HG02642 (cell line): ENCODE results near the gene DDAH1.

Experiments
- ATAC-seq: cut with Tn5 transposase; IDR thresholded peaks from one replicate; pipeline ENCODE4 v1.9.1; 2021; ENCODE audit warnings: mild to moderate bottlenecking; ENCODE audit not compliant: unreplicated experiment, poor library complexity

Gene DDAH1

DNA sequence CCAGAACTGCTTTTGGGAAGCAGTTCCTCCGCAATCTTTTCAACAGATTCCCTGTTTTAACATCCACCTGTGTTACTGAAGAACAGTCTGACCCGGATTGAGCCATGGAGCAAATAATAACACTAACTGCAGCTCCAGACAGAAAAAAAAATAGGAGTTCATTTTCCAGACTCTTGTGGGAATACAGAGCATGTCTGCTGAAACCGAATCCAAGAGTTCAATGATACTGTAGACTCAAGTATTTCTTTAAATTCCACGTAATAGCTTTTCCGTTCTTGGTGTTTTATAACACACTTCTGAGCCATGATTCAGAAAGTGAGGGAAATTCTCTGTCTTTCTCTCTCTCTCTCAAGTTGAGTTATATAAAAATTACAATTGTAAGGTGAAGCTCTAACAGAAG is 60.6 kb downstream of the DDAH1 start:
- no peak for ATAC-seq

DNA sequence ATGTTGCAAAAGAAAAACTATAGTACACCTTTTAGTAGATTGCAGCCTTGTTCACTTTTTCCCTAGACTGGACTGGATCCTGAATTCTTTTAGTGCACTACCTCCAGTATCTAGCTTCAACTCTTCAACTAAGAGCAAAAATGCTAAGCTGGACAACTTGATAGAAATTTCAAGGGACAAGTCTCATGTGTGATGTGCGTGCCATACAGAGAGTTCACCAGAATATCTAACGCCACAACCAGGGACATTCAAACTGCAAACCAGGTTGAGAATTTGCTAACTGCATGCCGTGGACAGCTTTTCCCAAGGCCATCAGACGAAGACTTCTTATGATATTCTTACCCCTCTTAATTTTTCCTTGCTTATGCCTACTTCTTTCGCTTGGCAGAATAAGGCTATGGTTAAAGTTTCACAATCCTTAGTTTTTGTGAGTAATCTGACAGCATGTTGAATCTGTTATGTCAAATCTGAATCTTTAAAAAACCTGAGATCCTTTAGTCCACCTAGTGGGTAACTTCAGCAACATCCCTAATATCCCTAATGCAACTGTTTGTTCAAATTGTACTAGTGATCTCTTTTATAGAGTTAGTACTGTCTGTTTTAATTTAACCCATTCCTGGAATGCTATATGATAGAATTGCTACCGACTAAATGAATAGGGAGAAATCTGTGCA is 66.4 kb downstream of the DDAH1 start:
- no peak for ATAC-seq

DNA sequence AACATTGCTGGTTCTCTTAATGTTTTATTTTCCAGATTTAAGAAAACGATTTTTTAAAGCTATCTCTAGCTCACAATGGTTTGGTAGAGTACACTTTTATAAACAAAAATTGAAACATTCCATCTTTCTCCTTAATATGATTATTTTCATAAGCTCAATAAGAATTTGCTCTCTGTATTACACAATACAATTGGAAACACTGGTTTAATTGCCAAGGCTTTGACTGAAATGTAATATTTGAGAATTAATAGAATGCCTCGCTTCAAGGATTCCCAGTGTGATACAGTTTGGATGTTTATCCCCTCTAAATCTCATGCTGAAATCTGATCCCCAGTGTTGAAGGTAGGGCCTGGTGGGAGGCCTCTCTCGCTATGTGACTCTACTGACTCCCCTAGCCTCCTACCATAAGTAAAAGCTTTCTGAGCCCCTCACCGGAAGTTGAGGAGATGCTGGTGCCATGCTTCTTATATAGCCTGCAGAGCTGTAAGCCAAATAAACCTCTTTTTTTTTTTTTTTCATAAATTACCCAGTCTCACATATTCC is 67.4 kb downstream of the DDAH1 start:
- ATAC-seq: no peak

DNA sequence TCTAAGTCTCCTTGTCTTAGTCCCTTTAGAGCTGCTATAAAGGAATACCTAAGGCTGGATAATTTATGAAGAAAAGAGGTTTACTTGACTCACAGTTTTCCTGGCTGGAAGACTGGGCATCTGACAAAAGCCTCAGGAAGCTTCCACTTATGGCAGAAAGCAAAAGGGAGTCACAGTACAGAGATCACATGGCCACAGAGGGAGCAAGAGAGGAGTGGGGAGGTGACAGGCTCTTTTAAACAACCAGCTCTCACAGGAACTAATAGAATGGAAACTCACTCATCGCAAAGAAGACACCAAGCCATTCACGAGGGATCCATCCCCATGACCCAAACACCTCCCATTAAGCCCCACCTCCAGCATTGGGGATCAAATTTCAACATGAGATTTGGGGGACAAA is 68.8 kb downstream of the DDAH1 start:
- no peak for ATAC-seq

DNA sequence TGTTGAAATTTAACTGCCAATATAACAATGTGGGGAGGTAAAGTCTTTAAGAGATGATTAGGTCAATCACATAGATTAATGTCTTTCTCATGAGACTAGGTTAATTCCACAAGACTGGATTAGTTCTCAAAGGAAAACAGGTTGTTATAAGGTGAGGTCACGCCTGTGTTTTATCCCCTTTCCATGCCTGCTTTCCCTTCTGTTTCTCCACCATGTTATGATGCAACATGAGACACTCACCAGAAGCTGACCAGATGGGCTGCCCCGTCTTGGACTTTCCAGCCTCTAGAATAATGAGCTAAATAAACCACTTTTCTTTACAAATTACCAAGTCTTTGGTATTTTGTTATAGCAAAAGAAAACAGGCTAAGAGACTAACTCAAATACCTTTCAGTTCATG is 70.8 kb downstream of the DDAH1 start:
- no peak for ATAC-seq

DNA sequence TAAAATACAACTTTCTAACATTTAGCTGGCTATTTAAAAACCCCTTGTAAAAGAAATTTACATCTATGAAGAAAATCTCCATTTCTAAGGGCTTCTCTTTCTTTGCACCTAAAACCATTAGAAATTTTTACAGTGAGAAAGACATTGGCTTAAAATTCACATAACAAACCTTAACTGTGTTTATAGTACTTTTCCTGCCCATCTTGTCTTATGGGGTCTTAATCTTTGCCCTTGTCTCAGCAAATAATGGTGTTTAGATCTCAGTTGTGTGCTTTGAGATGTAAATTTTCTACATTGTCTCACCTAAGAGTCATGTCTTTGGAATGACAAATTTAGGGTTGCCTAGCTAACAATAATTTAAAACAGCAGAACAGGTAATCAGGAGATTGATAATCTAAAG is 71.5 kb downstream of the DDAH1 start:
- no peak for ATAC-seq

DNA sequence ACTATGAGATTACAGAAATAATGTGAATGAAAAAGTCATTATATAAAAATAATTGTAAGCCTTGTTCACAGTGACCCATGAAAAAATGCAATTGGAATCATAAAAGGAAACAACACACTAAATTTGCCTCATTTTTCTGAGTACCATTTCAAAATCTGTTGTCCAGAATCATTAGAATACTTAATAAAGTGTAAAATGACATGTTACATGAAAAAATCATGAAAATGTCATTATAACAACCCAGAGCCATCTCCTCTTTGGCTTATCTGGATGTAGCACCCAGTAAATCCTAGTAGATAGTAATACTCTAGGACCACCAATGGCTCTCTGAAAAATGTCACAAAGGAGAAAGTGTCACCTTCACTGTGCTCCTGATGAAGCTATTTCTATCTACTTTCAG is 76.5 kb downstream of the DDAH1 start:
- no peak for ATAC-seq

DNA sequence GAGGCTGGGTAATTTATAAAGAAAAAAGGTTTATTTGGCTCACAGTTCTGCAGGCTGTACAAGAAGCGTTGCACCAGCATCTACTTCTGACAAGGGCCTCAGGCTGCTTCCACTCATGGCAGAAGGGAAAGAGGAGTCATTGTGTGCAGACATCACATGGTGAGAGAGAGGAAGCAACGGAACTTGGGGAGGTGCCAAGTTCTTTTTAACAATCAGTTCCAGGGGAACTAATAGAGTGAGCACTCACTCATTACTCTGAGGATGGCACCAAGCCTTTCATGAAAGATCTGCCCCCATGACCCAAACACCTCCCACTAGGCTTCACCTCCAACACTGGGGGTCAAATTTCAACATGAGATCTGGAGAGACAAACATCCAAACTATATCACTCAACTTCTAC is 77.2 kb downstream of the DDAH1 start:
- no peak for ATAC-seq

DNA sequence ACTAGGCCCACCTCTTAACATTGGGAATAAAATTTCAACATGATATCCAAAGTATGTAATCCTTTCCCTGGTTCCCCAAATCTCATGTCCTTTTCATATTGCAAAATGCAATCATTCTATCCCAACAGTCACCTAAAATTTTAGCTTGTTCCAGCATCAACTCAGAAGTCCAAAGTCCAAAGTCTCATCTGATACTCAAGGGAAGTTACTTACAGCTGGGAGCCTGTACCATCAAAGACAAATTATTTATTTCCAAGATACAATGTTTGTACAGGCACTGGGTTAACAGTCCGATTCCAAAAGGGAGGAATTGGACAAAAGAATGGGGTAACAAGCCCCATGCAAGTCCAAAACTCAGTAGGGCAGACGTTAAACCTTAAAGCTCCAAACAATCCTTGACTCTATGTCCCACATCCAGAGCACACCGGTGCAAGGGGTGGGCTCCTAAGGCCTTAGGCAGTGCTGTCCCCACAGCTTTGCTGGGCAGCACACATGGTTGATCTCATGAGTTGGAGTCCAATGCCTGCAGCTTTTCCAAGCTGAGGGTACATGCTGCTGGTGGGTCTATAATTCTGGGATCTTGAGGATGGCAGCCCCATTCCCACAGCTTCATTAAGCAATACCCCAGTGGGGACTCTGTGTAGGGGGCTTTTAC is 78.8 kb downstream of the DDAH1 start:
- ATAC-seq: no peak

DNA sequence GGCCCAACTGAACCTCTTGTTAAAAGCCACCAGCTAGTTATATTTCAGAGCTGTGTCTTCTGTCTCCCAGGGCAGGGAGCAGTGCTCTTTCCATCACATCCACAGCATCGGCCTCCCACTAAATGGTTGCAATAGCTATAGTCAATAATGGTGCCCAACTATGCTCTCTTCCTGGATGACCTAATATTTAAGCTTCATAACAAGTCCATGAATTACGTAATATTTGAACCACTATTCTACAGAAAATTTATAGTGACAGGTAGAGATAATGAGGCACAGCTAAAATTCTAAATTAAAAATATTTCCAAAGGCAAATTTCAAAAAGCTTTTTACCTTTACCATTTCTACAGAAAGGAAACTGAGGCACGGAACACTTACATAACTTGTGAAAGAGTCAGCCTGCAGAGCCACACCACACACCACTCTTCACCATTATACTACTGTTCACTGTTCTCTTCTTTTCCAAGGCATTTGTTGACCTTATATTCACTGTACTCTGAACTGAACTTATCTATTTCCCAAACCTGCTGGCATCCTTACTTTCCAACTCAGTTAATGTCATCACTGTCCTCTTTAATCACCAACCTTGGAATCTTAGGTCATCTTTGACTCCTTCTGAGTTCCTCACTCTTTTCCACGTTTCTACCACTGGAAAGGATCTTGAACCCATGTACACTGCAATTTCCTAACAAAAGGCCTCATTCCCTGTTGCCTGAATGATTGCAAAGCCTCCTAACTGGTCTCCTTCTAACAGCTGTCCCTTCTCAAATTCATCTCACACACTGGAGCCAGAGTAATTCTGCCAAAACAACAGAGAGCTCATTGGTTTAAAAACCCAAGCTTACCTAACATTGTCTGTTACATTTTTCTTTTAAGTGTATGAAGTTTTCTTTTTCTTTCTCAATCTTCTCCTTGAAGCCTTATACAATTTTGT is 85.5 kb downstream of the DDAH1 start:
- no peak for ATAC-seq

DNA sequence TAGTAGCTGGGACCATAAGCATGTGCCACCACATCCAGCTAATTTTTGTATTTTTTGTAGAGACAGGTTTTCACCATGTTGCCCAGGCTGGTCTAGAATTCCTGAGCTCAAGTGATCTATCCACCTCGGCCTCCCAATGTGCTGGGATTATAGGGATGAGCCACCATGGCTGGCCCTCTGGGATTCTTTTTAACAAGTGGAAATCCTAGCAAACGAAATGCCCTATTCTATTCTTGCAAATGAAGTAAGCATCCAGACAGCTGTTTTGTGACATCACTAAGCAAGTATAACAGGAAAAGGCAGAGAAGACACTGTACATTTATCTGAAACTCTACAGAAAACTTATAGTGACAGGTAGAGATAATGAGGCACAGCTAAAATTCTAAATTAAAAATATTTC is 86.4 kb downstream of the DDAH1 start:
- no peak for ATAC-seq

DNA sequence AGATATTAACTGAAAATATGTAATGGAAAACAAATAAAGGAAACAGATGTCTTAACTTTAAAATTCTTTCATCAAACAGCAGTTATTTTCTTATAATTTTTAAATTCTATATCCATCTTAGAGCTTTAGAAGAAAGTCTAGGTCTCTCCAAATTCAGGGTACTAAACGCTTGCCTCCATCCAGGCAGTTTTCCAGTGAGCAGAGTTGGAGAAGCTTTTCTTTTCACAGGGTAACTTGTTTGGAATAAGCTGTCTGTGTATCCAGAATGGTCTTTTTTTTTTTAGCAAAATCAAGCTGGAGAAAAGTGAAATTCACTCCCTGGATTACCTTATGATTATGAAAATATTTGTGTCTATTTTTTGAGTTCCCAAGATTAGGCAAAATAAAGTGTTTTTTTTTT is 88.6 kb downstream of the DDAH1 start:
- ATAC-seq: no peak

DNA sequence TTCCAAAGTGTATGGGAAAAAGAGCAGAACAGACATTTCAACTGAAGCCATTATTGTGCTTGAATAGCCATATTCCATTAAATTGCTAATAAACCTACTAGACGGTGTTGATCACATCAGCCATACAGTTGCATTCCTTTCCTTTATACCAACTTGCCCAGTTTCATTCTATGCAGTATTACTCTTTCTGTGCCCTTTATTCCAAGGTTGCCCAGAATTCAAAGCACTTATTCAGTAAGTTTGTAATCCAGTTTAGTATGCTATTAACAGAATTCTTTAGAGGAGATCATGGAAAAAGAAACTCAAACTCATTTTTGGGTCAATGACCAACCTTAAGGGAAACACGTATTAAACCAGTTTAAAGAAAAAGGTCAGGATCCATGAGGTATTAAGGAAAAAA is 89.5 kb downstream of the DDAH1 start:
- ATAC-seq: no peak

DNA sequence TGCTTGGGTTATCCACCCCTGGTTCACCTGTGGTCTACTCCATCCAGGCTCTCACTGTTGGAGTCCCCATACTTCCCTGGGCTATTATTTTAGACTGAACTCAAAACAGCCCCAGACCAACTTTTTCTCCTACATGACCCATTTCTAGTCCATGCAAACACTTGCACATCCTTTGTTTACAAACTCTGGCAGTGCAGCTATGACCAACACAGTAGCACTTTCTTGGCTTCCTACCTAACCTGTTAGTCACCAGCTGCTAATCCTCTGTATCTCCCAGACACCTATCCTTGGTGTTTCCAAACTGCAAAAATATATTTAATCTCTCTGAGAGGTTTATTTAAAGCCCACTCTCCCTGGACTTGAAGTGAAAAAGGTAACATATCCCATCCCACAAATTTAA is 90.8 kb downstream of the DDAH1 start:
- ATAC-seq: no peak

DNA sequence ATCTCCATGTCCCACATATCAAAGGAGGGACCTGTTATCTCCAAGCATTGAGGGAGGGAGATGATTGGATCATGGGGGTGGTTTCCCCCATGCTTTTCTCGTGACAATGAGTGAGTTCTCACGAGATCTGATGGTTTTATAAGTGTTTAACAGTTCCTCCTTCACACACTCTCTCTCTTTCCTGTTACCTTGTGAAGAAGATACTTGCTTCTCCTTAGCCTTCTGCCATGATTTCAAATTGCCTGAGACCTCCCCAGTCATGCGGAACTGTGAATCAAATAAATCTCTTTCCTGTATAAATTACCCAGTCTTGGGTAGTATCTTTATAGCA is 91.6 kb downstream of the DDAH1 start:
- ATAC-seq: no peak

DNA sequence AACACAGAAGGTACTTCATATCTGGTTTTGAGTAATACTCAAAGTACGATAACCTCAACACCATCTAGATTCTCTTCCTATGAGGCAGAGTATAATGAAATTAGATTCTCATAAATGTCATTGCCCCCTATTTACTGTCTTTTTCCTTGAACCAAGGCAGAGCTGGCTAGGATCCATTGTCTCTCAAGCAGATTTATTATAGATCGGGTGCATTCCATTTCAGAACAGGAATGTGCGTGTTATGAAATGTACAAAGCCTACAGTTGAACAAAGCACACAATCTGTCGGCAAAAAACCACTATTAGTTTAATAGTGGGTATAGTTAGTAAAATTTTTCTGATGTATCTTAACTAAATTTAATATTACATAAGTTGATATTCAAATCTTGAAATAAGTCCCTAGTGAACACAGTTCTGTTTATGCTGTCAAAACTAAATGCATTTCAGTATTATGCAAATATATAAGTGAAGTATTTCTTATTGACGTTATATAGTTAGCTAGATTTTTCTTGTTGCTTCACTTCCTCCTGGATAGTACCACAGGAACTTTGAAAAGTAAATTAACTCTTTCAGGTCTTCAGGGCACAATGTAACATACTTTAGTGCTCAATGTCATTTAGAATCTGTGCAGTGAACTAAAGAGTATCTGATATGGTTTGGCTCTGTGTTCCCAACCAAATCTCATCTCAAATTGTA is 92.1 kb downstream of the DDAH1 start:
- ATAC-seq: no peak

DNA sequence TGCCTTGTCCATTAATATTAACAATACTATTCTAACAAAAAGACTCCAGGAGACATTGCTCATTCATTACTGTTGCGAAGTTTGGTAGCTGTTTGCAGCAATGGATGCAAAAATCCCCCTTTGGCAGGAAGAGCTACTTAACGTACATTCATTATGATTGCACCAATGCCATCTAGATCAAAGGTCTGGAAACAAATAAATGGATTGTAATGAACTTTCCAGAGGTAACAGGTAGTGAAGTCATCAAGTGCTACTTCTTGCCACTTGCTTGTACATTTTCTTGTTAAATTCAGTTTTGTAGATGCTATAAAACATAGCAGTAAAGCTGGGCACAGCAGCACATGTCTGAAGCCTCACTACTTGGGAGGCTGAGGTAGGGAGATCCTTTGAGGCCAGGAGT is 93.9 kb downstream of the DDAH1 start:
- ATAC-seq: no peak

DNA sequence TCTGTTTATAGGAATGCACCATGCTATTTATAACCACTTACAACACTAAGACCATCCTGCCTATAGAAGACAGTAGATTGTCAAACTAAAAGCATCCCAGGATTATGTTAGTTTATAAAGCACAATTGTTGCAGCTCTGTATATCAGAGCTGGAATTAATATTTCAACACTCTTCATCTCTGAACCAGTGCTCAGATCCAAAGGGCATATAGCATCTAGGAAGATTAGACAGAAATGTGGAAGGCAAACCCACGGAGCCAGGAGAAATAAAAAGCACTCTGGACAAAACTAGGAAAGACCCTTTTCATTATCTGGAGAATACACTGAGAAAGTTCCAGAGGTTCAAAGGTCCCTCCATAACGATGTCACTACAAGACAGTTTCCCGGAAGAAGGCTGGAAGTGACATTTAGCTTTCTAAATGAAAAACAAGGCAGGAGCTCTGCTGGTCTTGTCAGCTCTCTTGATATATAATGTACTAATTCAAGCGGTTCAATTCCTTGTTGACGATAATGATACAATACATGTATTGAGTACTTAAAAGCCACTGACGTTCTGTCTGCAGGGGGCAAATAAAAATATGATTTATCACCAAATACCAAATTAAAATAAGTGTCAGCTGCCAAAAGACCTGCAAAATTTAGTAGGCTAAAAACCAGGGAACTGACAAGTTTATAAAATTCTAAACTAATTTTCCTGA is 96.7 kb downstream of the DDAH1 start:
- no peak for ATAC-seq

DNA sequence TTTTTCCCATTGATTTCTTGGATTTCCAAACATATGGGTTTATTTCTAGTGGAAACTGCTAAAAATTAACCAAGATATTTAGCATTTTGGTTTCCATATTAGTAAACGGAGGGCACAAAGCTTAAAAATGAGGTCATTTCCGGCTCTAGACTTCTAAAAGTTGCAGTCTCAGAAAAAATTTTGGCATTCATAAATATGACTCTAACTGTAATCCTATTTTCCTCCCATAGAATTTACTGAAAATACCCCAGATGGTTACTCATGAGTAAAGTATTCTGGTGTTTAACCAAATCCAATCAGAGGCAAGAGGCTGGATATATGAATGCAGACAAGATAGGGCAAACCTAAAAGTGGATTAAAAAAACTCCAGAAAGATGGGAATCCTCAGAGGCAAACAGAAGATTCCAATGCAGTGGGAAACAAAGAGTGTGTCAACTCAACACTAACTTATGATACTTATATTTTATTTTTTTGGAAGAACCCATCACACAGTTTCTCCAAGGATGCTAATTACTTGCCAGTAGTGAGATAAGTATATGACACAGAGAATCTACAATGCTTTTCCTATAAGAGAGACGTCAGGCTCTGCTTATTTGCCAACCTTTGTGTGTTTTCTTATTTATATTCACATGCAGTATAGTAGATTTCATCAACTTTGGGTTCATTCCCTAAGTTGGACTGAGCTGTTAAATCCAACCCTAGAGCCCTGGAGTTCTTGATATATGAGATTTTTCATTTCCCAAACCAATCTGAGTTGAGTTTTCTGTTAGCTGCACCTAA is 98.4 kb downstream of the DDAH1 start:
- no peak for ATAC-seq
